ENCODE results near the gene MDP1. TPM values are rescaled to one million over a fixed set of nuclear protein-coding genes. Genes with fewer than 3 reads are reported as not detected.

The MDP1 gene
- total RNA-seq, 1 experiment from 2014 or later: 12.6 TPM

DNA sequence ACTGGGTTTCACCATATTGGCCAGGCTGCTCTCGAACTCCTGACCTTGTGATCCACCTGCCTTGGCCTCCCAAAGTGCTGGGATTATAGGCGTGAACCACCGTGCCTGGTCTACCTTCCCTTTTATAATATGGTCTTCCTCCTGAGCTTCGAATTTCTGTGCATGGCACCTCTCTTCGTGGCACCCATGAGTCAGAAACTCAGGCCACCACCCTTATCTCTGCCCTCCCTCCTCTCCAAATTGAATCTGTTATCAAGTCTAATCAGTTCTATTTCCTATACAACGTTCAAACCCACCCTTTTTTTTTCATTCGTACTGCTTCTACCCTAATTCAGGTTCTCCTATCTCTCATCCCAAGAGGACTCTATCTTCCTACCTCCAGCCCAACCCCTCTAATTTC, 31.6 kb upstream of the MDP1 start (continued):
- TF ChIP-seq, protein P1, sequence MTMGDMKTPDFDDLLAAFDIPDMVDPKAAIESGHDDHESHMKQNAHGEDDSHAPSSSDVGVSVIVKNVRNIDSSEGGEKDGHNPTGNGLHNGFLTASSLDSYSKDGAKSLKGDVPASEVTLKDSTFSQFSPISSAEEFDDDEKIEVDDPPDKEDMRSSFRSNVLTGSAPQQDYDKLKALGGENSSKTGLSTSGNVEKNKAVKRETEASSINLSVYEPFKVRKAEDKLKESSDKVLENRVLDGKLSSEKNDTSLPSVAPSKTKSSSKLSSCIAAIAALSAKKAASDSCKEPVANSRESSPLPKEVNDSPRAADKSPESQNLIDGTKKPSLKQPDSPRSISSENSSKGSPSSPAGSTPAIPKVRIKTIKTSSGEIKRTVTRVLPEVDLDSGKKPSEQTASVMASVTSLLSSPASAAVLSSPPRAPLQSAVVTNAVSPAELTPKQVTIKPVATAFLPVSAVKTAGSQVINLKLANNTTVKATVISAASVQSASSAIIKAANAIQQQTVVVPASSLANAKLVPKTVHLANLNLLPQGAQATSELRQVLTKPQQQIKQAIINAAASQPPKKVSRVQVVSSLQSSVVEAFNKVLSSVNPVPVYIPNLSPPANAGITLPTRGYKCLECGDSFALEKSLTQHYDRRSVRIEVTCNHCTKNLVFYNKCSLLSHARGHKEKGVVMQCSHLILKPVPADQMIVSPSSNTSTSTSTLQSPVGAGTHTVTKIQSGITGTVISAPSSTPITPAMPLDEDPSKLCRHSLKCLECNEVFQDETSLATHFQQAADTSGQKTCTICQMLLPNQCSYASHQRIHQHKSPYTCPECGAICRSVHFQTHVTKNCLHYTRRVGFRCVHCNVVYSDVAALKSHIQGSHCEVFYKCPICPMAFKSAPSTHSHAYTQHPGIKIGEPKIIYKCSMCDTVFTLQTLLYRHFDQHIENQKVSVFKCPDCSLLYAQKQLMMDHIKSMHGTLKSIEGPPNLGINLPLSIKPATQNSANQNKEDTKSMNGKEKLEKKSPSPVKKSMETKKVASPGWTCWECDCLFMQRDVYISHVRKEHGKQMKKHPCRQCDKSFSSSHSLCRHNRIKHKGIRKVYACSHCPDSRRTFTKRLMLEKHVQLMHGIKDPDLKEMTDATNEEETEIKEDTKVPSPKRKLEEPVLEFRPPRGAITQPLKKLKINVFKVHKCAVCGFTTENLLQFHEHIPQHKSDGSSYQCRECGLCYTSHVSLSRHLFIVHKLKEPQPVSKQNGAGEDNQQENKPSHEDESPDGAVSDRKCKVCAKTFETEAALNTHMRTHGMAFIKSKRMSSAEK (CRISPR knock-in tag; IDR thresholded peaks at IDR 0.05; ENCODE audit: borderline replicate concordance): no peak
- TF ChIP-seq GRHL2 (CRISPR knock-in tag; IDR thresholded peaks at IDR 0.05; ENCODE audit: insufficient replicate concordance, severe bottlenecking) (no peak), FOXJ3 (CRISPR knock-in tag; IDR thresholded peaks at IDR 0.05; ENCODE audit: borderline replicate concordance) (no peak), ZNF121 (CRISPR knock-in tag; IDR thresholded peaks at IDR 0.05) (no peak), CDX4 (CRISPR knock-in tag; IDR thresholded peaks at IDR 0.05; ENCODE audit: borderline replicate concordance) (no peak)
- TF ChIP-seq, protein P2, sequence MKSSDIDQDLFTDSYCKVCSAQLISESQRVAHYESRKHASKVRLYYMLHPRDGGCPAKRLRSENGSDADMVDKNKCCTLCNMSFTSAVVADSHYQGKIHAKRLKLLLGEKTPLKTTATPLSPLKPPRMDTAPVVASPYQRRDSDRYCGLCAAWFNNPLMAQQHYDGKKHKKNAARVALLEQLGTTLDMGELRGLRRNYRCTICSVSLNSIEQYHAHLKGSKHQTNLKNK (CRISPR knock-in tag; IDR thresholded peaks at IDR 0.05): no peak

DNA sequence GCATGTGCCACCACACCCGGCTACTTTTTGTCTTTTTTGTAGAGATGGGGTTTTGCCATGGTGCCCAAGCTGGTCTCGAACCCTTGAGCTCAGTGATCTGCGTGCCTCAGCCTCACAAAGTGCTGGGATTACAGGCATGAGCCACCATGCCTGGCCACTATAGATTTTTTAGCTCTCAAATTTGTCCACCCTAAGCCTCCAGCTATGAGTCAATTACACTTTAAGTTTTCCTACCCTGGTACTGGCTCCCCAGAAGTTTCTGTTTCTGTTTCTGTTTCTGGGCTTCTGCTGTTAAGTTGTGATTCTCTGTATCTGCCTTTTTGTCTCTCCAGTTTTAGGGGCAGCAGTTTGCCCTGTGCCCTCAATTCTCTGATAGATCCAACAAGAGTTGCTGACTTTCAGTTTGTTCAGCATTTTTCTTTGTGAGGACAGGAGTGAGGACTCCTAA, 30.9 kb upstream of the MDP1 start:
- Mint-ChIP-seq H3K4me3 (no peak overlapping the region), H3K27ac (no peak overlapping the region), H3K36me3 (no peaks in the 10 kb centered on the region), H3K4me1 (peaks cover 10% of the 10 kb centered on the region), H3K27me3 (ENCODE audit: low read depth) (peaks cover 23% of the 10 kb centered on the region), H3K9me3 (no peaks in the 10 kb centered on the region)
- ATAC-seq (no peak), DNase-seq (ENCODE audit: low spot score) (no peak)
- ChIA-PET POLR2A (interaction anchor here (0.6 to 1.2 kb wide), 2 partner anchors 18 to 183 kb away, joined by 3 to 5 read pairs; partner anchors contain the start of gene KHNYN), CTCF (interaction anchor here (0.7 to 2.9 kb wide), 2 partner anchors 50 to 62 kb away, joined by 3 to 12 read pairs; no protein-coding TSS in a partner anchor)
- TF ChIP-seq JUN (CRISPR knock-in tag; IDR thresholded peaks at IDR 0.05): no peak
- TF ChIP-seq ERG (CRISPR knock-in tag; IDR thresholded peaks at IDR 0.05): no peak
- TF ChIP-seq ETV6 (CRISPR knock-in tag; IDR thresholded peaks at IDR 0.05): no peak
- no peak for TF ChIP-seq KAT7 (CRISPR knock-in tag; IDR thresholded peaks at IDR 0.05; ENCODE audit: borderline replicate concordance)
- TF ChIP-seq NR2C2 (CRISPR knock-in tag; IDR thresholded peaks at IDR 0.05): no peak
- TF ChIP-seq ZNF281 (CRISPR knock-in tag; IDR thresholded peaks at IDR 0.05): no peak
- TF ChIP-seq ZNF138 (CRISPR knock-in tag; conservative IDR thresholded peaks at IDR 0.05): no peak
- TF ChIP-seq, protein P3, sequence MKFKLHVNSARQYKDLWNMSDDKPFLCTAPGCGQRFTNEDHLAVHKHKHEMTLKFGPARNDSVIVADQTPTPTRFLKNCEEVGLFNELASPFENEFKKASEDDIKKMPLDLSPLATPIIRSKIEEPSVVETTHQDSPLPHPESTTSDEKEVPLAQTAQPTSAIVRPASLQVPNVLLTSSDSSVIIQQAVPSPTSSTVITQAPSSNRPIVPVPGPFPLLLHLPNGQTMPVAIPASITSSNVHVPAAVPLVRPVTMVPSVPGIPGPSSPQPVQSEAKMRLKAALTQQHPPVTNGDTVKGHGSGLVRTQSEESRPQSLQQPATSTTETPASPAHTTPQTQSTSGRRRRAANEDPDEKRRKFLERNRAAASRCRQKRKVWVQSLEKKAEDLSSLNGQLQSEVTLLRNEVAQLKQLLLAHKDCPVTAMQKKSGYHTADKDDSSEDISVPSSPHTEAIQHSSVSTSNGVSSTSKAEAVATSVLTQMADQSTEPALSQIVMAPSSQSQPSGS (CRISPR knock-in tag; IDR thresholded peaks at IDR 0.05; ENCODE audit: borderline replicate concordance, low read depth): no peak
- TF ChIP-seq SMAD3 (CRISPR knock-in tag; IDR thresholded peaks at IDR 0.05; ENCODE audit: borderline replicate concordance): no peak
- TF ChIP-seq, protein P4, sequence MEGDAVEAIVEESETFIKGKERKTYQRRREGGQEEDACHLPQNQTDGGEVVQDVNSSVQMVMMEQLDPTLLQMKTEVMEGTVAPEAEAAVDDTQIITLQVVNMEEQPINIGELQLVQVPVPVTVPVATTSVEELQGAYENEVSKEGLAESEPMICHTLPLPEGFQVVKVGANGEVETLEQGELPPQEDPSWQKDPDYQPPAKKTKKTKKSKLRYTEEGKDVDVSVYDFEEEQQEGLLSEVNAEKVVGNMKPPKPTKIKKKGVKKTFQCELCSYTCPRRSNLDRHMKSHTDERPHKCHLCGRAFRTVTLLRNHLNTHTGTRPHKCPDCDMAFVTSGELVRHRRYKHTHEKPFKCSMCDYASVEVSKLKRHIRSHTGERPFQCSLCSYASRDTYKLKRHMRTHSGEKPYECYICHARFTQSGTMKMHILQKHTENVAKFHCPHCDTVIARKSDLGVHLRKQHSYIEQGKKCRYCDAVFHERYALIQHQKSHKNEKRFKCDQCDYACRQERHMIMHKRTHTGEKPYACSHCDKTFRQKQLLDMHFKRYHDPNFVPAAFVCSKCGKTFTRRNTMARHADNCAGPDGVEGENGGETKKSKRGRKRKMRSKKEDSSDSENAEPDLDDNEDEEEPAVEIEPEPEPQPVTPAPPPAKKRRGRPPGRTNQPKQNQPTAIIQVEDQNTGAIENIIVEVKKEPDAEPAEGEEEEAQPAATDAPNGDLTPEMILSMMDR (IDR thresholded peaks at IDR 0.05): no peak
- TF ChIP-seq, protein P5, sequence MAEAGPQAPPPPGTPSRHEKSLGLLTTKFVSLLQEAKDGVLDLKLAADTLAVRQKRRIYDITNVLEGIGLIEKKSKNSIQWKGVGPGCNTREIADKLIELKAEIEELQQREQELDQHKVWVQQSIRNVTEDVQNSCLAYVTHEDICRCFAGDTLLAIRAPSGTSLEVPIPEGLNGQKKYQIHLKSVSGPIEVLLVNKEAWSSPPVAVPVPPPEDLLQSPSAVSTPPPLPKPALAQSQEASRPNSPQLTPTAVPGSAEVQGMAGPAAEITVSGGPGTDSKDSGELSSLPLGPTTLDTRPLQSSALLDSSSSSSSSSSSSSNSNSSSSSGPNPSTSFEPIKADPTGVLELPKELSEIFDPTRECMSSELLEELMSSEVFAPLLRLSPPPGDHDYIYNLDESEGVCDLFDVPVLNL (CRISPR knock-in tag; IDR thresholded peaks at IDR 0.05; ENCODE audit: borderline replicate concordance, low read depth): no peak
- no peak for TF ChIP-seq MAX (CRISPR knock-in tag; IDR thresholded peaks at IDR 0.05)
- TF ChIP-seq MLX (CRISPR knock-in tag; IDR thresholded peaks at IDR 0.05): no peak
- no peak for TF ChIP-seq FOXP1 (CRISPR knock-in tag; IDR thresholded peaks at IDR 0.05; ENCODE audit: borderline replicate concordance)

All from WTC11 (cell line).